GM20000 (cell line): ENCODE measurements around the gene FANCB.

Experiments
- DNase-seq: peaks from one replicate; pipeline ENCODE4 v3.0.0; 2012; ENCODE audit warnings: low spot score
- TF ChIP-seq, protein P1 (sequence below): IDR thresholded peaks from 2 replicates; pipeline ENCODE4 v1.5.1; 2012; ENCODE audit warnings: mild to moderate bottlenecking, control low read depth; ENCODE audit errors: extremely low read depth, missing control alignments

FANCB gene

DNA sequence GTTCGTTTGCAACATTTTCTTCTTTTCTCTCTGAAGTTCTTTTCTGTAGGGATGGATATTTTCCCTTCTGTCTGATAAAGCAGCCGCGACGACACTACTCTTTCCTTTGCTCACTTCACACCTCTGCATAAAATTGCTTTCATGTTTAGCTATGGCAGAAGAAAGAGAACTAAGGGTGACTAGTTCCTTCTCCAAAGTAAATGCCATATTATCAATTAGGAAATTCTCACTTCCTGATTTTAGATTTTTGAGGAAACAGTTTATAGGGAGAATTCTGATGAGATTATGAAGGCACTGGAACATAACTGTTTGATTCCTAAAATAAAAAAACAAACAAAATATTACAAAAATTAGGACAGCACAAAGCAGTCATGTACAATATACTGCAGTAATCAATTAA lies 29.2 kb downstream of the FANCB start:
- TF ChIP-seq, protein P1, sequence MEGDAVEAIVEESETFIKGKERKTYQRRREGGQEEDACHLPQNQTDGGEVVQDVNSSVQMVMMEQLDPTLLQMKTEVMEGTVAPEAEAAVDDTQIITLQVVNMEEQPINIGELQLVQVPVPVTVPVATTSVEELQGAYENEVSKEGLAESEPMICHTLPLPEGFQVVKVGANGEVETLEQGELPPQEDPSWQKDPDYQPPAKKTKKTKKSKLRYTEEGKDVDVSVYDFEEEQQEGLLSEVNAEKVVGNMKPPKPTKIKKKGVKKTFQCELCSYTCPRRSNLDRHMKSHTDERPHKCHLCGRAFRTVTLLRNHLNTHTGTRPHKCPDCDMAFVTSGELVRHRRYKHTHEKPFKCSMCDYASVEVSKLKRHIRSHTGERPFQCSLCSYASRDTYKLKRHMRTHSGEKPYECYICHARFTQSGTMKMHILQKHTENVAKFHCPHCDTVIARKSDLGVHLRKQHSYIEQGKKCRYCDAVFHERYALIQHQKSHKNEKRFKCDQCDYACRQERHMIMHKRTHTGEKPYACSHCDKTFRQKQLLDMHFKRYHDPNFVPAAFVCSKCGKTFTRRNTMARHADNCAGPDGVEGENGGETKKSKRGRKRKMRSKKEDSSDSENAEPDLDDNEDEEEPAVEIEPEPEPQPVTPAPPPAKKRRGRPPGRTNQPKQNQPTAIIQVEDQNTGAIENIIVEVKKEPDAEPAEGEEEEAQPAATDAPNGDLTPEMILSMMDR = no peak
- no peak for DNase-seq

DNA sequence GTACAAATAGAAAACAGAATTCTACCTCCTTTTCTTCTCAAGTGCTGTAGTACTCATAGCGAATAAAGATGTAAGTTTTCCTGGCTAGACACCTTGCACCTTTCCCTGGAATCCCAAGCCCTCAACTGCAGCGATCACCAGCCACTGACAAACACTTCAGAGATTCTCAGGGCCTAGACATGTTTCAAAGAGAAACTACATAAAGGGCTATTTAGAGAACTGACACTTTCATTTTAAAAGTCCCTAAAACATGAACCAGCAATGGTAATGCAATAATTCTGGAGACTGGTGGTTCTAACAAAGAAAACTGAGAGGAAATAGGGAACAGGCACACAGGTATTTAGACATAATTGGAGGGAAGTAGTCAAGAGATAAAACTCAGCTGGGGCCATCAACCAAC lies 35.7 kb downstream of the FANCB start:
- TF ChIP-seq, protein P1 = no peak
- no peak for DNase-seq

DNA sequence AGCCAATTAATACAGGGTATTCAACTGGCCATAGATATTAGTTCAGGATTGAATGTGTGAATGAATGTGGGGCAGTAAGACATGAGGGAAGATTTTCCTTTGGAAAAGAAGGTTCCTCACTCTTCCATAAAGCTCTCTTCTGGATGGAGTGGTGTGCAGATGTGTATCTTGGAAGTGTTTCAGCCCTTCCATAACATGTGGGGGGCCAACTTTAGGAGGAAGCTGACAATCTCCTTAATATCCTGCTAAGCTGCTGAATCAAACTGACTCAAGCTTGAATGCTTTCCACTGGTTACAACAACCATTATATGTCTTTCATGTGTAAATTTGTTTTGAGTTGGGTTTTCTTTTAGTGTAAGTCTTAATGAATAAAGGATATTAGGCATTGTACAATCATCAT lies 40.3 kb downstream of the FANCB start:
- DNase-seq = no peak
- TF ChIP-seq, protein P1 = no peak

DNA sequence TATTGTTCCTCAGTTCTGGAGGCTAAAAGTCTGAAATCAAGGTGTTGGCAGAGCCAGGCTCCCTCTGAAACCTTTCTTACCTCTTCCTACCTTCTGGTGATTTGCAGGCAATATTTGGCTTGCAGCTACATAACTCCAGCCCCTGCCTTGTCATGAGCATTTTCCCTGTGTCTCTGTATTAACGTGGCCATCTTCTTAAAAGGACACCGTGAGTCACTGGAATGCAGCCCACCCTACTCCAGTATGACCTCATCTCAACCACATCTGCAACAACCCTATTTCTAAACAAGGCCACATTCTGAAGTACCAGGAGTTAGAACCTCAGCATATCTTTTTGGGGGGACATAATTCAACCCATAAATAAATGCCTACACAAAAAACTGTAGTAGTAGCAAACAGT lies 40.7 kb downstream of the FANCB start:
- DNase-seq = no peak
- TF ChIP-seq, protein P1 = no peak

DNA sequence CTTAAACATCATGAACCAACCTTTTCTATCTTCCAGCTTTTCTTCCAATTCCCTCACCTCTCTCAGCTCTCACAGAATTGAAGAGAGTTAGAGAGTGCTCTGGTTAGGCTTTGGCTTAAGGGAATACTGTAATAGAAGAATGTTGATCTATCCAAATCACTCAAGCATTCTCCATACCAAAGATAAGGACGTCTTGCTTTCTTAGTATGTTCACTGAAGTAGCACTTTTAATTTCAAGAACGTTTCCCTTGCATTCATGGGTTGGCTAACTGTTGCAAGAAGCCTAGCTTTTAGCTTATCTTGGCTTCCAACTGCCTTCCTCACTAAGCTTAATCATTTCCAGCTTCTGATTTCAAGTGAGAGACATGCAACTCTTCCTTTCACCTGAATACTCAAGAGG lies 43.2 kb downstream of the FANCB start:
- no peak for DNase-seq
- TF ChIP-seq, protein P1 = no peak

DNA sequence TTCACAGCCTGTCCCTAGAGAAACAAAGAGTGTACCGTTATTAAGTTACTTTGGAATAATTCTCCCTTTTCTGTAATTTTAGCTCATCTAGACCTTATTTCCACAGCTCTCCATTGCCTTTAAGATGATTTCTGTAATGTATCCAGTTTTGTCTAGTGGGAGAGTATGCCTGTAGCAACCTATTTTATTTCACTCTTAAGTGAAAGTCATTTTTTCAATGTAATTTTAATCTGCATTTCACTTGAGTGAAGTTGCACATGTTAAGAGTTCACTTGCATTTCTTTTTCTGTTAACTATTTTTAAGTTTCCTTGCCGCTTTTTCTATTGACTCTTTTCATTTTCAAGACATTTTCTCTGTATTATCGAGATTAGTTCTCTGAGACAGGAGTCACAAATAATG lies 46.5 kb downstream of the FANCB start:
- no peak for DNase-seq
- TF ChIP-seq, protein P1 = no peak

DNA sequence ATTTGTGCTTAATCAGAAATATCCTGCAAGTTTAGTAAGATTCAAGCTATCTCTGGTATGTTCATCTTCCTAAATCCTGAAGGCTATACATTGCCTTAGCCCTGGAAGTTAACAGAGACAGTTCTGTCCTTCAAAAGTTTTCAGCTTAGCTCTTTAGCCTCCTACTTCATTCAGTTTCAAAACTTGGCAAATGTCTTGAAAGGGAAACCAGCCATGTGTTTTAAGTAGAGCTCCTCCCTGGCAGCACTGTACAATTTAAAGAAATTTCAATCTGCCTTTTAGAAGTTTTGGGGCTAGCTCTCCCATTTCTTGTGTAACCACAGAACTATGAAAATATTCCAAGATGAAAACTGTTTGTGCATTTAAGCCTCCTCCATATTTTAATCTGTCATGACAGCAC lies 47.0 kb downstream of the FANCB start:
- TF ChIP-seq, protein P1 = no peak
- no peak for DNase-seq
